Panc1 (cell line): Measurements from ENCODE around the gene YDJC. TPM values are rescaled to one million over a fixed set of nuclear protein-coding genes. Genes with fewer than 3 reads are reported as not detected.
A peak's percentile ranks its signal among the peaks of the same experiment; 100 is the strongest.

ENCODE experiments used
- ATAC-seq: fragments of 200-7000 bp; cut with Tn5 transposase; 2 replicates; pipeline ENCODE4 v1.9.1; 2020; ENCODE audit warnings: mild to moderate bottlenecking, moderate library complexity
- BruUV-seq: library from RNA; stranded (reverse); fragments of 400-500 nt; replicated peaks from 2 replicates; lab custom pipeline; 2021; lab: Mats Ljungman, UMichigan
- CTCF ChIA-PET: fragments of 300-600 bp; sonication (Branson Sonifier 250); formaldehyde crosslinking; loops from one replicate; lab custom pipeline; 2022; ENCODE audit warnings: antibody characterized with exemption; lab: Charles Lee
- POLR2A ChIA-PET: fragments of 300-600 bp; sonication (Branson Sonifier 250); formaldehyde crosslinking; loops from one replicate; lab custom pipeline; 2022; ENCODE audit warnings: antibody characterized with exemption; lab: Charles Lee
- DNase-seq: peaks from one replicate; pipeline ENCODE4 v3.0.0-alpha.2; 2010; ENCODE audit warnings: low read depth, low spot score
- H3K27ac ChIP-seq: 2 replicates; pipeline ENCODE4 v1.5.1; 2011; ENCODE audit warnings: mild to moderate bottlenecking, low read length, inconsistent platforms
- H3K27me3 ChIP-seq: fragments of 200-500 bp; sonication (Bioruptor generic); 2 replicates; pipeline ENCODE4 v1.6.0; 2014; ENCODE audit warnings: low read length, inconsistent platforms; ENCODE audit not compliant: control insufficient read depth, insufficient read depth
- H3K36me3 ChIP-seq: fragments of 200-500 bp; sonication (Bioruptor generic); 2 replicates; pipeline ENCODE4 v1.5.1; 2014; ENCODE audit warnings: inconsistent platforms, mild to moderate bottlenecking, low read length, moderate library complexity; ENCODE audit not compliant: control insufficient read depth, insufficient read depth
- H3K4me1 ChIP-seq: 2 replicates; pipeline ENCODE4 v1.5.1; 2011; ENCODE audit warnings: inconsistent platforms, mild to moderate bottlenecking, low read length, moderate library complexity; ENCODE audit not compliant: control insufficient read depth, insufficient read depth
- H3K4me3 ChIP-seq, 2 experiments: 2 replicates each; pipeline ENCODE4 v1.5.1; 2011 to 2012; ENCODE audit warnings: low read depth in 2 of 2, low read length in 2 of 2, mild to moderate bottlenecking in 2 of 2, inconsistent platforms in 1 of 2, moderate library complexity in 1 of 2
- H3K9me3 ChIP-seq: fragments of 200-500 bp; sonication (Bioruptor generic); 2 replicates; pipeline ENCODE4 v1.5.1; 2014; ENCODE audit warnings: low read depth, mild to moderate bottlenecking, inconsistent platforms, low read length, moderate library complexity; ENCODE audit not compliant: control insufficient read depth, insufficient read depth
- CTCF ChIP-seq: fragments of 450-650 bp; IDR thresholded peaks from 2 replicates; pipeline ENCODE4 v1.5.1; 2017; ENCODE audit warnings: mild to moderate bottlenecking
- POLR2AphosphoS5 ChIP-seq: IDR thresholded peaks from 2 replicates; pipeline ENCODE4 v1.6.1; 2012; ENCODE audit warnings: mild to moderate bottlenecking, low read depth, low read length, moderate library complexity
- REST ChIP-seq, 2 experiments: IDR thresholded peaks; 2 replicates each; pipeline ENCODE4 v1.6.1; 2011 to 2012; ENCODE audit warnings: low read depth in 2 of 2, control low read depth in 1 of 2, low read length in 1 of 2, mild to moderate bottlenecking in 1 of 2, moderate library complexity in 1 of 2; ENCODE audit not compliant: insufficient read depth in 1 of 2
- SIN3A ChIP-seq: IDR thresholded peaks from 2 replicates; pipeline ENCODE4 v1.6.1; 2012; ENCODE audit warnings: low read depth, mild to moderate bottlenecking, low read length, moderate library complexity, borderline replicate concordance; ENCODE audit not compliant: insufficient read depth
- TCF7L2 ChIP-seq: IDR thresholded peaks from 2 replicates; pipeline ENCODE4 v1.6.1; 2011; ENCODE audit warnings: mild to moderate bottlenecking, low read depth, low read length, inconsistent platforms
- in situ Hi-C: cut with HindIII; loops from 2 replicates; pipeline ENCODE4 v1.10.0; 2016; ENCODE audit warnings: low sequenced_read_pairs, low pct_unique_long_range_greater_than_20kb
- intact Hi-C: fragments of 100-400 bp; cut with micrococcal nuclease; formaldehyde crosslinking; loops from one replicate; pipeline ENCODE4 v1.10.0; 2022; ENCODE audit not compliant: unreplicated experiment
- total RNA-seq: library from RNA; stranded (reverse); gene quantifications from one replicate; pipeline ENCODE4 v1.2.1, GENCODE V29; 2021; ENCODE audit not compliant: unreplicated experiment

The YDJC gene
- total RNA-seq, 1 experiment from 2014 or later = 60.6 TPM

- ChIA-PET POLR2A (interaction anchor here (0.6 kb wide), 3 partner anchors 54 to 345 kb away, joined by 3 to 8 read pairs (median 8); no protein-coding TSS in a partner anchor), CTCF (no interaction called here)
- ATAC-seq = no peak
- no peak overlapping the region for H3K4me3 ChIP-seq
- intact Hi-C loops = no loop called here
- DNase-seq = no peak
- peaks cover 43% of the 10 kb centered on the region for H3K4me1 ChIP-seq
- no peak for TF ChIP-seq CTCF
- peak; percentile 17; the same call in 1 of the 2 replicates for TF ChIP-seq POLR2AphosphoS5
- H3K27ac ChIP-seq = no peak overlapping the region
- H3K27me3 ChIP-seq = no peaks in the 10 kb centered on the region
- H3K36me3 ChIP-seq = no peaks in the 10 kb centered on the region; the same call in 1 of the 2 replicates
- BruUV-seq = no TSS peak
- H3K9me3 ChIP-seq = no peaks in the 10 kb centered on the region
- in situ Hi-C loops = no loop called here
These were observed 3.6 kb downstream of the YDJC start for GRCh38 chr22:21626073-21626734.

- peaks cover 53% of the 10 kb centered on the region for H3K4me1 ChIP-seq
- no TSS peak for BruUV-seq
- ChIA-PET POLR2A (no interaction called here), CTCF (interaction anchor here (1.4 kb wide), 1 partner anchor 16 kb away, joined by 4 read pairs; no protein-coding TSS in a partner anchor)
- intact Hi-C loops (no loop called here), in situ Hi-C loops (no loop called here)
- no peaks in the 10 kb centered on the region for H3K27me3 ChIP-seq
- H3K4me3 ChIP-seq = no peak overlapping the region
- no peak for TF ChIP-seq REST (IDR thresholded peaks at IDR 0.05; ENCODE audit: insufficient read depth in 1 of 2, low read depth in 2 of 2, low read length in 1 of 2)
- no peak for TF ChIP-seq TCF7L2
- no peak for TF ChIP-seq CTCF
- TF ChIP-seq SIN3A = no peak
- no peak for TF ChIP-seq POLR2AphosphoS5
- no peaks in the 10 kb centered on the region; the same call in 1 of the 2 replicates for H3K36me3 ChIP-seq
- DNase-seq (no peak), ATAC-seq (no peak)
- no peak overlapping the region for H3K27ac ChIP-seq
- H3K9me3 ChIP-seq = no peaks in the 10 kb centered on the region
These were observed 4.7 kb downstream of the YDJC start for GRCh38 chr22:21624880-21625791.
